Mucosa of gallbladder (tissue), 1 donor: ENCODE data around the gene DNAAF5. TPM values are rescaled to one million over a fixed set of nuclear protein-coding genes. Genes with fewer than 3 reads are reported as not detected.
A peak's percentile ranks its signal among the peaks of the same experiment; 100 is the strongest.
"Not testable (repeated sequence)": the region's sequence is repeated elsewhere in the genome, so short reads cannot be mapped to it uniquely, and the experiment has no call there.

Experiments used
- DNase-seq: peaks from one replicate; pipeline ENCODE4 v3.0.0-alpha.2; 2020; ENCODE audit warnings: low spot score
- total RNA-seq: library from RNA; stranded (reverse); gene quantifications from one replicate; pipeline ENCODE4 v1.2.1, GENCODE V29; 2021
- donor health status: DM: no; HTN: no; CAD: no.

The DNAAF5 gene
- total RNA-seq, 1 donor from 2014 or later, result 30.9 TPM

GRCh38 chr7:730501-731439 lies 4.3 kb downstream of the DNAAF5 start:
- no peak for DNase-seq

GRCh38 chr7:731440-732085 lies 5.1 kb downstream of the DNAAF5 start:
- DNase-seq, result no peak

- DNase-seq, result peak; percentile 76
Observed at GRCh38 chr7:732094-732541, 5.6 kb downstream of the DNAAF5 start.

- no peak for DNase-seq
Observed at GRCh38 chr7:732556-732955, 6.1 kb downstream of the DNAAF5 start.

- no peak for DNase-seq
Observed at GRCh38 chr7:734214-734613, 7.7 kb downstream of the DNAAF5 start.

- no peak for DNase-seq
Observed at GRCh38 chr7:734808-735207, 8.3 kb downstream of the DNAAF5 start.

GRCh38 chr7:738241-738640 lies 11.7 kb downstream of the DNAAF5 start:
- DNase-seq, result no peak

GRCh38 chr7:738723-739454 lies 12.4 kb downstream of the DNAAF5 start:
- no peak for DNase-seq

GRCh38 chr7:739455-739982 lies 13.0 kb downstream of the DNAAF5 start:
- no peak for DNase-seq

GRCh38 chr7:739983-740942 lies 13.8 kb downstream of the DNAAF5 start:
- DNase-seq, result no peak

- no peak for DNase-seq
Observed at GRCh38 chr7:741191-741671, 14.7 kb downstream of the DNAAF5 start.

- no peak for DNase-seq
Observed at GRCh38 chr7:741850-742249, 15.4 kb downstream of the DNAAF5 start.

GRCh38 chr7:742791-743190 lies 16.3 kb downstream of the DNAAF5 start:
- no peak for DNase-seq

GRCh38 chr7:743341-744127 lies 17.0 kb downstream of the DNAAF5 start:
- DNase-seq, result peak; percentile 68

- not testable (repeated sequence) for DNase-seq
Observed at GRCh38 chr7:744128-744520, 17.6 kb downstream of the DNAAF5 start.

GRCh38 chr7:744854-745430 lies 18.4 kb downstream of the DNAAF5 start:
- no peak for DNase-seq

GRCh38 chr7:745431-746154 lies 19.1 kb downstream of the DNAAF5 start:
- DNase-seq, result no peak

- DNase-seq, result no peak
Observed at GRCh38 chr7:746155-747061, 19.9 kb downstream of the DNAAF5 start.
